Measurements from ENCODE around the gene POC1A.

POC1A gene

DNA sequence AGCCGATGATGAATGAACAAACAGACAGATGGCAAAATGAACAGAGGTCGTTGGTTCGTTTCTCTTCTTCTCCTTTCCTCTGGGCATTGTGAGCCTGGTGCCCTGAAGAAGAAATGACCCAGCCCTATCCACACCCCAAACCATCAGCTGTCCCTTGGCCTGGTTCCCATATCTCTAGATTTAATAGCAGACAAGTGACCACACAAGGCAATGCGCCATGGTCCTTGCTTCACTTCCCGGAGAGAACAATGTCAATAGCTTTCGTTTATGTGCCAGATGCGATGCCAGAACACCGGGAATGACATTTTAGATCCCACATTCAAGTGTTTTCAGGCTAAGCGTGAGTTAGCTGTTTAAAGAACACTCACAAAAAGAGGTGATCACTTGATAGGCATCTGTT is 17.7 kb downstream of the POC1A start:
- TF ChIP-seq, protein P1, sequence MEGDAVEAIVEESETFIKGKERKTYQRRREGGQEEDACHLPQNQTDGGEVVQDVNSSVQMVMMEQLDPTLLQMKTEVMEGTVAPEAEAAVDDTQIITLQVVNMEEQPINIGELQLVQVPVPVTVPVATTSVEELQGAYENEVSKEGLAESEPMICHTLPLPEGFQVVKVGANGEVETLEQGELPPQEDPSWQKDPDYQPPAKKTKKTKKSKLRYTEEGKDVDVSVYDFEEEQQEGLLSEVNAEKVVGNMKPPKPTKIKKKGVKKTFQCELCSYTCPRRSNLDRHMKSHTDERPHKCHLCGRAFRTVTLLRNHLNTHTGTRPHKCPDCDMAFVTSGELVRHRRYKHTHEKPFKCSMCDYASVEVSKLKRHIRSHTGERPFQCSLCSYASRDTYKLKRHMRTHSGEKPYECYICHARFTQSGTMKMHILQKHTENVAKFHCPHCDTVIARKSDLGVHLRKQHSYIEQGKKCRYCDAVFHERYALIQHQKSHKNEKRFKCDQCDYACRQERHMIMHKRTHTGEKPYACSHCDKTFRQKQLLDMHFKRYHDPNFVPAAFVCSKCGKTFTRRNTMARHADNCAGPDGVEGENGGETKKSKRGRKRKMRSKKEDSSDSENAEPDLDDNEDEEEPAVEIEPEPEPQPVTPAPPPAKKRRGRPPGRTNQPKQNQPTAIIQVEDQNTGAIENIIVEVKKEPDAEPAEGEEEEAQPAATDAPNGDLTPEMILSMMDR (IDR thresholded peaks at IDR 0.05; ENCODE audit: extremely low read depth, insufficient read depth, missing control alignments), result no peak
- in situ Hi-C loops (cut with MboI; ENCODE audit: low pct_unique_long_range_greater_than_20kb, low sequenced_read_pairs, unreplicated experiment), result no loop called here
- no peak for DNase-seq (ENCODE audit: low spot score)

DNA sequence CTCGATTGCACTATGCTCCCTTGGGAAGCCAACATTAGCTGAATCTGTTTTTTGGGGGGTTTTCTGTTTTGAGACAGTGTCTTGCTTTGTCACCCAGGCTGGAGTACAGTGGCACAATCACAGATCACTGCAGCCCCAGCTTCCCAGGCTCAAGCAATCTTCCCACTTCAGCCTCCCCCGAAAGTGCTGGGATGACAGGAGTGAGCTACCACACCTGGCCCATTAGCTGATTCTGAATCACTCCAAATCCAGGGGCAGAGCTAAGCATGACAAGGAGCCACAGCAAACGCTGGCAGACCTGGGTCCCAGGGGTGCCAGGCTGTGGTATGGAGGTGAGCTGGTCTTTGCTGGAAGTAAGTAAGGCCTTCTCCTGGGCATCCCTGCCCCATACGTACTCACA is 18.9 kb downstream of the POC1A start:
- in situ Hi-C loops (cut with MboI; ENCODE audit: low pct_unique_long_range_greater_than_20kb, low sequenced_read_pairs, unreplicated experiment), result no loop called here
- TF ChIP-seq, protein P1 (IDR thresholded peaks at IDR 0.05; ENCODE audit: extremely low read depth, insufficient read depth, missing control alignments), result no peak
- no peak for DNase-seq (ENCODE audit: low spot score)

DNA sequence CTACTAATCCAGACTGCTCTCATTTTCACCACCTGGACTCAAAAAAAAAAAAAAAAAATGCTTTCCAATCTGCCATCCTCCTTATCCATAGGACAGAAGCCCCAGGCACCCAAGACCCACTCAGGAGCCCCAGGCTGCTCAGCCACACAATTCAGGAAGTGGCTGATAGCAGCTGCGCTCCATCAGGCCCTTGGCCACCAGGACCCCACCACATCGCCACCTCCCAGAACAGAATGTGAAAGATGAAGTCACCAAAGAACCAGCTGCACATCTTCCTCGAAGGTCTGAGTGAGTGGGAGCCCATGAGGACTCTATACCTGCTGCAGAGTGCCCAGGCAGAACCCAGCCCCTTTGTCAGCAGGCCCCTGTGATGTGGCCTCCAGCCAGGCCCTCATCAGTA is 19.5 kb downstream of the POC1A start:
- in situ Hi-C loops (cut with MboI; ENCODE audit: low pct_unique_long_range_greater_than_20kb, low sequenced_read_pairs, unreplicated experiment), result no loop called here
- DNase-seq (ENCODE audit: low spot score), result peak; percentile 48
- TF ChIP-seq, protein P1 (IDR thresholded peaks at IDR 0.05; ENCODE audit: extremely low read depth, insufficient read depth, missing control alignments), result no peak

DNA sequence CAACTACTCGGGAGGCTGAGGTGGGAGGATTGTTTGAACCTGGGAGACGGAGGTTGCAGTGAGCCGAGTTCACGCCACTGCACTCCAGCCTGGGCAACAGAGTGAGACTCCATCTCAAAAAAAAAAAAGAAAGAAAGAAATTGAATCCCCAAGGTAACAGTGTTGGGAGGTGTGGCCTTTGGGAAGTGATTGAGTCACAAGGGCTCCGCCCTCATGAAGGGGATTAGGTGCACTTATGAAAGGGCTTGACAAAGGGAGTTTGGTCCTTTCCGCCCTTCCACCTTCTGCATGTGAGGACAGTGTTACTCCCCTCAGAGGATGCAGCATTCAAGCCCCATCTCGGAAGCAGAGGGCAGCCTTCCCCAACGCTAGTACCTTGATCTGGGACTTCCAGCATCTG is 21.3 kb downstream of the POC1A start:
- TF ChIP-seq, protein P1 (IDR thresholded peaks at IDR 0.05; ENCODE audit: extremely low read depth, insufficient read depth, missing control alignments), result no peak
- no peak for DNase-seq (ENCODE audit: low spot score)
- in situ Hi-C loops (cut with MboI; ENCODE audit: low pct_unique_long_range_greater_than_20kb, low sequenced_read_pairs, unreplicated experiment), result no loop called here

DNA sequence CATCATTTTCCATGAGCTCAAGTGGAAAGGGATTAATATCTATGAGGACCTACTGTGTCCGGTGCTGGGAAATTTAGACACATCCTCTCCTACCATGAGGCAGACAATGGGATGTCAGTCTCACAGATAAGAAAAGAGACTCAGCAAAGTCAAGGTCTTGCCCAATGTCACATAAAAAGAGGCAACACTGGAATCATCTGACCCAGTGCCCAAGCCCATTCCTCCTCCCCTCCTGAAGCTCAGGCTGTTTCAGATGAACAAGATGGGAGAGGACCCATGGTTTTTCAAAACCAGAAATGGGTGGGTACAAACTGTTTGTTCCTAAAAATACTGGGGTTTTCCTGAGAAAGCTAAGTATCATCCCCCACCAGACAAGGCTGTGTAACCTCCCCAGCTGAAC is 22.2 kb downstream of the POC1A start:
- TF ChIP-seq, protein P1 (IDR thresholded peaks at IDR 0.05; ENCODE audit: extremely low read depth, insufficient read depth, missing control alignments), result no peak
- no peak for DNase-seq (ENCODE audit: low spot score)
- in situ Hi-C loops (cut with MboI; ENCODE audit: low pct_unique_long_range_greater_than_20kb, low sequenced_read_pairs, unreplicated experiment), result no loop called here

DNA sequence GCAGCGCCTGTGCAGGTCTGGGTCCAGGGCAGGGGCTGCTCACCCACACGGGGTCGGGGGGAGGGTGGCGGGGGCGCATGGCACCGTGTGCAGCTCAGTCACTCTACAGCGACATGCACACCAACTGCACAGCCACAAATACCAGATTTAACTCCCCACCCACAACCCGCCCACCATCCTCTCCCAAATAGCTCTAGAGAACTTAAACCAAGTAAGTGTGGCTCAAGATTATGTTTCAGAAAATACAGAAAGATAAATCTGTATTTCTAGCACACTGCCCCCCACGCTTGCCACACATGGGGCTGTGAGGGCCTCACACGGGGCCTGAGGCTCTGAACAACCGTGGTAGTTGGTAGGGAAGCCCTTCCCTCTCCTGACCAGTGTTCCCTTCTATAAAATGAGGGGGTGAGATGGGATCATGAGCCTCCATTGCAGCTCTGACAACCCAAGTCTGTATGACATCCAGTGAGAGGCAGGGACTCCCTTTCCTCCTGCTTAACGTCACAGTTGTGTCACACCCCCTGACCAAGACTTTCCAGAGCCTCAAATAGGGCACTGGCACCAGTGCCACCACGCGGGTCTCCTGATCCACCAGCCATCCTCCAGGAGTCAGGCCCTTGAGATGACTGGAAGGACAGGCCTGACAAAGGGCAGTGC is 23.1 kb downstream of the POC1A start:
- no peak for DNase-seq (ENCODE audit: low spot score)
- TF ChIP-seq, protein P1 (IDR thresholded peaks at IDR 0.05; ENCODE audit: extremely low read depth, insufficient read depth, missing control alignments), result no peak
- in situ Hi-C loops (cut with MboI; ENCODE audit: low pct_unique_long_range_greater_than_20kb, low sequenced_read_pairs, unreplicated experiment), result no loop called here
